Progenitor cell of endocrine pancreas (in vitro differentiated cells): Measurements from ENCODE around the gene RASGEF1C. TPM values are rescaled to one million over a fixed set of nuclear protein-coding genes. Genes with fewer than 3 reads are reported as not detected.

ENCODE experiments used
- DNase-seq: peaks from one replicate; pipeline ENCODE4 v3.0.0; 2021; ENCODE audit warnings: low spot score; ENCODE audit not compliant: unreplicated experiment
- H3K27ac Mint-ChIP-seq: 2 replicates; pipeline ENCODE4 v1.8.0; 2021; ENCODE audit warnings: mild to moderate bottlenecking, moderate library complexity, mixed read lengths
- H3K27me3 Mint-ChIP-seq: 2 replicates; pipeline ENCODE4 v1.8.0; 2021; ENCODE audit warnings: mixed read lengths
- H3K36me3 Mint-ChIP-seq: 2 replicates; pipeline ENCODE4 v1.8.0; 2022; ENCODE audit warnings: mixed read lengths; ENCODE audit not compliant: insufficient read depth
- H3K4me1 Mint-ChIP-seq: 2 replicates; pipeline ENCODE4 v1.8.0; 2021; ENCODE audit warnings: low read depth, mixed read lengths
- H3K4me3 Mint-ChIP-seq: 2 replicates; pipeline ENCODE4 v1.8.0; 2021; ENCODE audit warnings: low read depth, mild to moderate bottlenecking, moderate library complexity, mixed read lengths
- H3K9me3 Mint-ChIP-seq: 2 replicates; pipeline ENCODE4 v1.8.0; 2021; ENCODE audit warnings: low read depth, mixed read lengths
- total RNA-seq: library from RNA; stranded (reverse); gene quantifications from 2 replicates; pipeline ENCODE4 v1.2.1, GENCODE V29; 2021
- TF ChIP-seq, protein P1 (sequence below): fragments of 200-600 bp; sonication (generic); IDR thresholded peaks from one replicate; pipeline ENCODE4 v1.5.0; 2021; ENCODE audit warnings: antibody characterized with exemption, mild to moderate bottlenecking; ENCODE audit not compliant: unreplicated experiment

RASGEF1C gene
- total RNA-seq, 1 donor from 2014 or later: 1.3 TPM

DNA sequence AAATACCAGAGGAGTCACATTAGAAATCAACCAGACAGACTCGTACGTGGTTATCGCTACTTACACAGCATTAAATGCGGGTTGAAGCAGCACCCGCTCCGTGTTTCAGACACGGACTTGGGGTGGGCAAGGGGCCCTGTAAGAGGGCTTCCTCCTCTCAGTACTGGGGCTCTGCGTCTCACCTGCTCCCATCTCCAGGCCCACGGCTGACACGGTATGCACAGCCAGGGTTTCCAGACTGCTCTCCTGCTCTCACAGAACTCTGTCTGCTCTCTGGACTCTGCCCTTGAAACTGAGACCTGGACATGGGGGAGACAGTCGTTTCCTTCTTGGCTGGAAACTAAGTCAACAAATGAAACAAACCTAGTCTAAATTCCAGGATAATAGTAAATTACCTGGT, 24.7 kb upstream of the RASGEF1C start:
- Mint-ChIP-seq H3K36me3 (peaks cover 17% of the 10 kb centered on the region), H3K4me3 (no peak overlapping the region), H3K9me3 (no peaks in the 10 kb centered on the region), H3K27ac (no peak overlapping the region), H3K27me3 (no peaks in the 10 kb centered on the region), H3K4me1 (peaks cover 1% of the 10 kb centered on the region)
- TF ChIP-seq, protein P1, sequence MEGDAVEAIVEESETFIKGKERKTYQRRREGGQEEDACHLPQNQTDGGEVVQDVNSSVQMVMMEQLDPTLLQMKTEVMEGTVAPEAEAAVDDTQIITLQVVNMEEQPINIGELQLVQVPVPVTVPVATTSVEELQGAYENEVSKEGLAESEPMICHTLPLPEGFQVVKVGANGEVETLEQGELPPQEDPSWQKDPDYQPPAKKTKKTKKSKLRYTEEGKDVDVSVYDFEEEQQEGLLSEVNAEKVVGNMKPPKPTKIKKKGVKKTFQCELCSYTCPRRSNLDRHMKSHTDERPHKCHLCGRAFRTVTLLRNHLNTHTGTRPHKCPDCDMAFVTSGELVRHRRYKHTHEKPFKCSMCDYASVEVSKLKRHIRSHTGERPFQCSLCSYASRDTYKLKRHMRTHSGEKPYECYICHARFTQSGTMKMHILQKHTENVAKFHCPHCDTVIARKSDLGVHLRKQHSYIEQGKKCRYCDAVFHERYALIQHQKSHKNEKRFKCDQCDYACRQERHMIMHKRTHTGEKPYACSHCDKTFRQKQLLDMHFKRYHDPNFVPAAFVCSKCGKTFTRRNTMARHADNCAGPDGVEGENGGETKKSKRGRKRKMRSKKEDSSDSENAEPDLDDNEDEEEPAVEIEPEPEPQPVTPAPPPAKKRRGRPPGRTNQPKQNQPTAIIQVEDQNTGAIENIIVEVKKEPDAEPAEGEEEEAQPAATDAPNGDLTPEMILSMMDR: no peak
- DNase-seq: no peak

DNA sequence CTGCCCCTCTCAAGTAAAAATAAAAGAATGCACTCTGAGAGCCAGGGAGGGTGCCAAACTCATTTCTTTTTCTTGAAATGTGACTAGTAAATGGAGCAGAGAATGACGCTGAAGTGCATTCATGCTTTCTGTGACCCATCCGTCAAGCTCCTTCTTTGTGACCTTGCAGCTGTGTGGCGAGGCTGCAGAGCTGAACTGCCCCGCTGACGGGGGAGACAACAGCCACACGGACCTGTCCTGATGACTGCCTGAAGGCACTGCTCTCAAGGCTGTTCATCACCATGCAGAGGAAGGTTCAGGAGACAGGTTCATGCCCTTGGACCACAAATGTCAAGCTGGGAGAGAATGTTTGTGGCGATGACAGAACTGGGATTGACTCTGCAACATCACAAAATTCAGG, 21.0 kb upstream of the RASGEF1C start:
- Mint-ChIP-seq H3K4me3 (no peak overlapping the region), H3K9me3 (peaks cover 11% of the 10 kb centered on the region), H3K27me3 (no peaks in the 10 kb centered on the region), H3K4me1 (no peaks in the 10 kb centered on the region), H3K36me3 (peaks cover 33% of the 10 kb centered on the region), H3K27ac (no peak overlapping the region)
- no peak for DNase-seq
- TF ChIP-seq, protein P1: no peak

DNA sequence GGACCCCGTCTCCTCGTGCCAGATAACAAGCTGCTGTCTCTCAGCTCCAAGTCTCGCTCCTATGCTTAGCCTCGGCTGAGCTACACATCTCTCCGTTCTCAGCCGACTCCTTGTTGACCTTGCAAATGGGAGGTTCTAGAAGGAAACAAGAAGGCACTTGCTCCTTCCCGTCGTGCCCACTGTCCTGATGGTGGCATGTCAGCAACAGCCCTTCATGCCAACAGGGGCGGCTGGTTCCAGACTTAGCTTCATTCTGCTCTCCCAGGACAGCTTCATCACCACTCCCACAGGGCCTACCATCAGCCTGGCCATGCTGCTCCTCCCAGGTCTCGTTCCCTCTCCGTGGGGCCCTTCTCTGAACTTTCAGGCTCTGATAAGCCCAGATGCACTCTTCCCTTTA, 13.0 kb upstream of the RASGEF1C start:
- TF ChIP-seq, protein P1: no peak
- H3K27me3 Mint-ChIP-seq: no peaks in the 10 kb centered on the region
- peaks cover 40% of the 10 kb centered on the region for H3K36me3 Mint-ChIP-seq
- H3K4me3 Mint-ChIP-seq: no peak overlapping the region
- no peak overlapping the region for H3K27ac Mint-ChIP-seq
- peaks cover 52% of the 10 kb centered on the region for H3K9me3 Mint-ChIP-seq
- H3K4me1 Mint-ChIP-seq: no peaks in the 10 kb centered on the region
- no peak for DNase-seq

DNA sequence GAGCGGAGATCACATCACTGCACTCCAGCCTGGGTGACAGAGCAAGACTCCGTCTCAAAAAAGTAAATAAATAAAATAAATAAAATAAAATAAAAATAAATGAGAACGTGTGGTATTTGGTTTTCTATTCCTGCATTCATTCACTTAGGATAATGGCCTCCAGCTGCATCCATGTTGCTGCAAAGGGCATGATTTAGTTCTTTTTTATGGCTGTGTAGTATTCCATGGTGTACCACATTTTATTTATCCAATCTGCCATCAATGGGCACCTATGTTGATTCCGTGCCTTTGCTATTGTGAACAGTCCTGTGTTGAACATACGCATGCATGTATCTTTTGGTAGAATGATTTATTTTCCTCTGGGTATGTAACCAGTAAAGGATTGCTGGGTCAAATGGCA, 8.8 kb upstream of the RASGEF1C start:
- Mint-ChIP-seq H3K36me3 (peaks cover 17% of the 10 kb centered on the region), H3K4me3 (no peak overlapping the region), H3K27ac (no peak overlapping the region), H3K9me3 (peaks cover 34% of the 10 kb centered on the region), H3K27me3 (peaks cover 5% of the 10 kb centered on the region), H3K4me1 (no peaks in the 10 kb centered on the region)
- no peak for DNase-seq
- TF ChIP-seq, protein P1: no peak

DNA sequence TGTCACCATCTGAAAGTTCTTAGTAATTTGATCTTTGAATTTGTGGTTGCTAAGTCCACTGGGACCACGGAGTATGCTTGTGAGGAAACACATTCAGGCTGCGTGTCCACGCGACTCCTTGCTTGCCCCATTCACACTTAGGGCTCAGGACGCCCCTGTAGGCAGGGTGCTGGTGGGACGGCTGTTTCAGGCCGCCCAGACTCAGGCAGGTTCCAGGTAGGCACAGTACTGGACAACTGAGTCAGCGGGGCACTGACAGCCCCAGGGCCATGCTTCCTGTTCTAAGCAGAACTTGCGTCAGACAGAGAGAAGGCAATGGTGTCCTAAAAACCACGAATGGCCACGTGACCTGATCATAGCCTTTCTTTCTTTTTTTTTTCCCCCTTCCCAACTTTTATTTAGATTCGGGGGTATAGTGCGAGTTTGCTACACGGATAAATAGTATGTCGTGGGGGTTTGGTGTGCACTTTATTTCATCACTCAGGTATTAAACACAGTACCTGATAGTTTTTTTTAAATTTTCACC, 7.7 kb upstream of the RASGEF1C start:
- no peaks in the 10 kb centered on the region for H3K4me1 Mint-ChIP-seq
- peaks cover 27% of the 10 kb centered on the region for H3K9me3 Mint-ChIP-seq
- H3K4me3 Mint-ChIP-seq: no peak overlapping the region
- DNase-seq: no peak
- TF ChIP-seq, protein P1: no peak
- peaks cover 12% of the 10 kb centered on the region for H3K27me3 Mint-ChIP-seq
- peaks cover 9% of the 10 kb centered on the region for H3K36me3 Mint-ChIP-seq
- no peak overlapping the region for H3K27ac Mint-ChIP-seq
